Retinal pigment epithelial cell (primary cell): ENCODE data around the gene TOR4A.
A peak's percentile ranks its signal among the peaks of the same experiment; 100 is the strongest.

ENCODE experiments used
- DNase-seq: peaks from one replicate; pipeline ENCODE4 v3.0.0-alpha.2; 2010; ENCODE audit warnings: low read depth
- H3K4me3 ChIP-seq: 2 replicates; pipeline ENCODE4 v1.5.1; 2011; ENCODE audit warnings: mild to moderate bottlenecking, low read length, control low read depth, moderate library complexity
- CTCF ChIP-seq: conservative IDR thresholded peaks from 2 replicates; pipeline ENCODE4 v1.5.1; 2011; ENCODE audit warnings: low read depth, low read length, control low read depth, inconsistent platforms

TOR4A gene

GRCh38 chr9:137272241-137273094, 5.1 kb upstream of the TOR4A start:
- no peak for DNase-seq
- H3K4me3 ChIP-seq: no peak overlapping the region
- TF ChIP-seq CTCF: no peak

DNA sequence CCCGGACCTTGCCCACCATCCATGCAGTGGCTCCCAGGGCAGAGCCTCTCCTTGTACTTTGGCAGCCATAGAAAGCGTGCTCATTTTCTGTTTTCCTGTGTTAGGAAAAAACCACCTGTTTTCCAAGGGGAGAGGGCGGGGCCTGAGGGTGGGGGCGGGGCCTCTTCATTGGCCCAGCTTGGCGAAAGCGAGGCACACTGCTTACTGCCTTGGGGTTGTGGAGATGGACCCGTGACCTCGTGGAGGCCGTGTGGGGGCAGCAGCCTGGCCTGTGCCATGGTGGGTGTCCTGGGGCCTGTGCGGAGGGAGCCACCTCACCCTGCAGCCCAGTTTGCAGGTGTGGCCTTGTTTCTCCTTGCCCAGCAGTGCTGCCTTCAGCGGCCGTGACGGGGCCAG, 4.4 kb upstream of the TOR4A start:
- no peak for TF ChIP-seq CTCF
- H3K4me3 ChIP-seq: no peak overlapping the region

GRCh38 chr9:137273611-137274320, 3.8 kb upstream of the TOR4A start:
- TF ChIP-seq CTCF: no peak
- H3K4me3 ChIP-seq: no peak overlapping the region
- DNase-seq: no peak

More for the DNA sequence above, 4.4 kb upstream of the TOR4A start:
- no peak for DNase-seq

GRCh38 chr9:137275203-137275587, 2.3 kb upstream of the TOR4A start:
- TF ChIP-seq CTCF: no peak
- no peak for DNase-seq
- H3K4me3 ChIP-seq: no peak overlapping the region

DNA sequence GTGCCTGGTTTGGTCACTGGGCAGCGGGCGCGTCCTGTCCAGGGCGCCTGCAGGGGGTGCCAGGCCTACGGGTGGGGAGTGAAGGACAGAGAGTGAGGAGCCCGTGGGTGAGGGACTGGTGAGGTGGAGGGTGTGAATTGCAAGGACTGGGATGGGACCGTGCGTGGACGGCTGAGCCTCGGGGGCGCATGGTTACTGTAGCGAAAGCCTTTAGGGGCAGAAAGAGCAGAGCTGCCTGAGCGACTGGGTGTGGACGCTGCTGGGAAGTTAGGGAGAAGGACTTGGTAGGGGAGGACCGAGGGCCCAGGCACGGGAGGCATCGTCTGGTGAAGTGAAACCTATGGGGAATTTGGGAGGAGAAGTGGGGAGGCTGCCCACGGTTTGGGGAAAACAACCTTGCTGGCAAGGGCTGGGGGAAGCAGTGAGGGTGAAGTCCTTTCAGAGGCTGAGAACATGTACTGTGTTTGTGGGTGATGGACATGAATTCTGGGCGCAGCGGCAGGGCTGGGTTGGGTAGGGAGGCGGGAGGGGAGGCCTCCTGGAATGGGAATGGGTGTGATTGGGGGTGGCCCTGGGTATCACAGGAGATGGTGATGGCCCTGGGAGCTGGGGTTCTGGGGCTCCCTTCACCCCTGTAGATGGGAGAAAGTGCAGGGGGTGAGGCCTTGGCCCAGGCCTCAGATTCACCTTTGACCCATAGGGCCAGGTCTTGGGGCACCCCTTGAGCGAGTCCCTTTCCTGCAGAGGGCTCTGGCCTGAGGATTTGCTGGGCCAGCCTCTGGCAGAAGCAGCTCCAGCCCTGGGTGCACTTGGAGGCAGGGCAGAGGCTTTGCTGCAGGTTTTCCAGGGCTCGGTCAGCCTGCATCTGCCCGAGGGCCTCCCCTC, 1.7 kb upstream of the TOR4A start:
- TF ChIP-seq CTCF: no peak
- H3K4me3 ChIP-seq: no peak overlapping the region
- no peak for DNase-seq

DNA sequence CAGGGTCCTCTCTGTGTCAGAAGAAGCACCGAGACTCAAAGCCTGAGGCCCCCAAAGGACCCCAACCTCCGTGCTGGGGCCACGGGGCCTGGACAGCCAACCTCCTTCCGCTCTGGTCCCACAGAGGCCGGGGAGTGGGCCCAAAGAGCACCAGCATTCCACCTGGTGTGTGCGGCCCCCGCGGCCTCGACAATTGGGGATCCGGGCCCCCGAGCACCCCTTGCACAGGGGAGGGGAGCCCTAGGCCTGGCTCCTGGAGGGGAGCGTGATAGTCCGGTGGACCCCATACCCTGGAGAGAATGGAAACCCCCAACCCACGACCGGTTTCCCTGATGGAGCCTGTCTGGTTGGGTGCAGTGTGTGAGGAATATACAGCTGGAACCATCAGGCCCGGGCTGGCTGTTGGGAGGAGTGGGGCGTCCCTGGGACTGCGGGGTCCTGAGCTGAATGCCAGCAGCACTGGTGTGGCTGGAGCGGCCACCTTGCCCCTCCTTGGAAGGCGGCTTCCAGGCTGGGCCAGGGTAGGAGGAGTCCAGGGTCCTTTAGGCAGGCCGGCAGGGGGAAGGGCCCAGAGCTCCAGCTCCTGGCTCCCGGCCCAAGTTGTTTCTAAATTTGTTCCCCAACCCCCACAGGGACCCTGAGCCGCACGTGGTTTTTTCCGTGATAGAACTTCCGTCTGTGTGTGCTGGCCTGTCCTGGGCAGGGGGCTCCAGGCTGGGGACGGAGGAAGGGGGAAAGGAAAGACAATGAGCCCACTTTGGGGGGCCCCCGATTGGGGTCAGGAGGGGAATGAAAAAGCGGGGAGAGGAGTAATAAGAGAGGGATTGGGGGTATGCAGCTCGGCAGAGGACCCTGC, 825 bp upstream of the TOR4A start:
- DNase-seq: no peak
- TF ChIP-seq CTCF: no peak
- peak overlapping the region; percentile 65 for H3K4me3 ChIP-seq
